Keratinocyte (primary cell): ENCODE results near the gene ANO2. TPM values are rescaled to one million over a fixed set of nuclear protein-coding genes. Genes with fewer than 3 reads are reported as not detected.

Experiments
- DNase-seq: peaks from one replicate; pipeline ENCODE4 v3.0.0-alpha.2; 2011; ENCODE audit warnings: low read depth, missing footprints, low spot score
- FAIRE-seq: peaks from 2 replicates; lab custom pipeline; 2011; peaks lifted over from hg19 to GRCh38; lab: Jason Lieb, UNC
- H2AFZ ChIP-seq: 2 replicates; pipeline ENCODE4 v1.6.0; 2012; ENCODE audit warnings: low read length, control low read depth, inconsistent platforms; ENCODE audit not compliant: control insufficient read depth
- H3K27ac ChIP-seq: 2 replicates; pipeline ENCODE4 v1.5.1; 2011; ENCODE audit warnings: low read length; ENCODE audit not compliant: control insufficient read depth, insufficient read depth
- H3K27me3 ChIP-seq: 3 replicates; pipeline ENCODE4 v1.6.0; 2011; ENCODE audit warnings: low read length; ENCODE audit not compliant: control insufficient read depth, insufficient read depth; ENCODE audit errors: extremely low read depth
- H3K36me3 ChIP-seq, 2 experiments: 2 replicates in 1 of 2; 3 replicates in 1 of 2; pipeline ENCODE4 v1.5.1; 2011; ENCODE audit warnings: low read length in 2 of 2, mild to moderate bottlenecking in 1 of 2; ENCODE audit not compliant: control insufficient read depth in 2 of 2, insufficient read depth in 2 of 2; ENCODE audit errors: extremely low read depth in 1 of 2
- H3K4me1 ChIP-seq: 3 replicates; pipeline ENCODE4 v1.5.1; 2011; ENCODE audit warnings: low read length; ENCODE audit not compliant: control insufficient read depth, insufficient read depth; ENCODE audit errors: extremely low read depth
- H3K4me2 ChIP-seq: 3 replicates; pipeline ENCODE4 v1.6.0; 2011; ENCODE audit warnings: low read depth, low read length; ENCODE audit not compliant: control insufficient read depth, insufficient read depth; ENCODE audit errors: extremely low read depth
- H3K4me3 ChIP-seq, 3 experiments: fragments of 200-600 bp in 1 of 3; sonication (generic) in 1 of 3; 2 replicates in 2 of 3; 3 replicates in 1 of 3; pipeline ENCODE4 v1.5.1; 2011 to 2016; ENCODE audit warnings: low read length in 3 of 3, mild to moderate bottlenecking in 3 of 3, control low read depth in 2 of 3, inconsistent platforms in 1 of 3, low read depth in 1 of 3, mixed read lengths in 1 of 3, mixed run types in 1 of 3, moderate library complexity in 1 of 3; ENCODE audit not compliant: control insufficient read depth in 2 of 3, insufficient read depth in 2 of 3; ENCODE audit errors: extremely low read depth in 1 of 3
- H3K79me2 ChIP-seq: 2 replicates; pipeline ENCODE4 v1.6.0; 2012; ENCODE audit warnings: low read length; ENCODE audit not compliant: control insufficient read depth, insufficient read depth
- H3K9ac ChIP-seq: 3 replicates; pipeline ENCODE4 v1.6.0; 2011; ENCODE audit warnings: low read length; ENCODE audit not compliant: control insufficient read depth, insufficient read depth; ENCODE audit errors: extremely low read depth
- H3K9me1 ChIP-seq: 3 replicates; pipeline ENCODE4 v1.6.0; 2011; ENCODE audit warnings: low read length; ENCODE audit not compliant: control insufficient read depth, insufficient read depth; ENCODE audit errors: extremely low read depth
- H3K9me3 ChIP-seq: 2 replicates; pipeline ENCODE4 v1.5.1; 2012; ENCODE audit warnings: low read depth, low read length; ENCODE audit not compliant: control insufficient read depth
- H4K20me1 ChIP-seq: 3 replicates; pipeline ENCODE4 v1.6.0; 2011; ENCODE audit warnings: low read length; ENCODE audit not compliant: control insufficient read depth, insufficient read depth; ENCODE audit errors: extremely low read depth
- CTCF ChIP-seq, 3 experiments: IDR thresholded peaks in 1 of 3; conservative IDR thresholded peaks in 1 of 3; optimal IDR thresholded peaks in 1 of 3; 2 replicates in 2 of 3; 3 replicates in 1 of 3; pipeline versions ENCODE3 to v1.5.1; 2011; ENCODE audit warnings: low read length in 3 of 3, mild to moderate bottlenecking in 3 of 3, moderate library complexity in 2 of 3, control low read depth in 1 of 3, inconsistent platforms in 1 of 3; ENCODE audit not compliant: insufficient read depth in 2 of 3; ENCODE audit errors: extremely low read depth in 1 of 3
- EZH2 ChIP-seq: IDR thresholded peaks from one replicate; pipeline ENCODE4 v1.6.1; 2012; ENCODE audit warnings: inconsistent platforms, mild to moderate bottlenecking, low read length, moderate library complexity
- dilution Hi-C: fragments of 300-500 bp; cut with MboI; formaldehyde crosslinking; loops from one replicate; pipeline ENCODE4 v1.7.0; 2020; ENCODE audit warnings: low sequenced_read_pairs; ENCODE audit not compliant: extremely low pct_ligation_motif_present
- polyA plus RNA-seq, 5 experiments: library from polyadenylated mRNA; depleted of rRNA in 3 of 5; stranded (reverse) in 3 of 5; stranded (forward) in 1 of 5; unstranded in 1 of 5; fragments of >200 nt; gene quantifications; 1 replicate in 1 of 5; 2 replicates in 3 of 5; 3 replicates in 1 of 5; pipeline versions ENCODE4 v1.2.1 to v1.2.3, GENCODE V29; 2011 to 2012; ENCODE audit warnings: missing spikeins in 2 of 5, low read depth in 1 of 5, low replicate concordance in 1 of 5

Gene ANO2
- polyA plus RNA-seq, 1 donor (not counting 4 experiments of a cell fraction or from before 2014, with no cell fraction given) = 0.14 TPM

DNA sequence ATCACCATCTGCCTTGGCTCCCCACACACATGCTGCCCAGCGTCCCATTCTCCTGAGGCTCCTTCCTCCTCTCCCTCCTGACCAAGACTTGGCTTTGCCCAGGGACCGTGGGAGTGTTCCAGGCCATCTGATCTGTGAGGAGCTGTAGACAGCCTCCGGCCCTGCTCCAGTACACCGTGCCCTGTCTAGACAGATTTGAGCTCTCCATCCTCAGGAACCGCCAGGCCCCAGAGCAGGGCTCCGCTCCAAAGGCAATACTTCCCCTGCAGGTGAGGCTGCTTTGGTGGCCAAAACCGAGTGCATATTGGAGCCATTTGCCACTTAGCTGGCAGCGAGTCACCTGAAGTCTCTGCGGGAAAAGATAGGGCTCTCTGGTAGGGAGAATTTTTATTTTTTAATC, 147.4 kb downstream of the ANO2 start:
- TF ChIP-seq CTCF (optimal IDR thresholded peaks at IDR 0.05 in 1 of 3, IDR thresholded peaks at IDR 0.05 in 1 of 3, conservative IDR thresholded peaks at IDR 0.05 in 1 of 3; ENCODE audit: extremely low read depth in 1 of 3, insufficient read depth in 2 of 3, low read length in 3 of 3) (no peak), EZH2 (no peak)
- Histone ChIP-seq H3K4me2 (no peak overlapping the region), H3K36me3 (no peaks in the 10 kb centered on the region), H3K79me2 (no peaks in the 10 kb centered on the region), H3K4me1 (no peaks in the 10 kb centered on the region), H3K9me3 (no peaks in the 10 kb centered on the region), H3K27me3 (peaks cover 11% of the 10 kb centered on the region), H2AFZ (no peak overlapping the region), H4K20me1 (no peaks in the 10 kb centered on the region), H3K9ac (no peak overlapping the region), H3K9me1 (no peaks in the 10 kb centered on the region), H3K27ac (no peak overlapping the region), H3K4me3 (no peak overlapping the region)
- no peak for FAIRE-seq
- no peak for DNase-seq
- dilution Hi-C loops = no loop called here

DNA sequence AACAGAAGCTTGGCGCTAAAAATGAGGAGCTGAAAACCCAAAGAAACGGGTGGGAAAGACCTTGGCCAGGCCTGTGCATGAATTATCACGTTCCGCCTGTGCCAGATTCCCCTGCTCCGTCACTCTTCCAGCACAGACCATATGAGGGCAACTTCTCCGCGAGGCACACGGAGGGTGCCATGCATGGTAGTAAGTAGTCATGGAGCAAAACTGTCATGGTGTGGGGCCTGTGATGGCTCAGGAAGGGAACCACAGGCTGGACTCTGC, 148.2 kb downstream of the ANO2 start:
- Histone ChIP-seq H3K79me2 (no peaks in the 10 kb centered on the region), H2AFZ (no peak overlapping the region), H3K4me1 (no peaks in the 10 kb centered on the region), H3K9ac (no peak overlapping the region), H3K4me2 (no peak overlapping the region), H3K27ac (no peak overlapping the region), H3K9me1 (no peaks in the 10 kb centered on the region), H4K20me1 (no peaks in the 10 kb centered on the region), H3K4me3 (no peak overlapping the region), H3K27me3 (peaks cover 11% of the 10 kb centered on the region), H3K9me3 (no peaks in the 10 kb centered on the region), H3K36me3 (no peaks in the 10 kb centered on the region)
- DNase-seq (no peak), FAIRE-seq (no peak)
- TF ChIP-seq EZH2 (no peak), CTCF (optimal IDR thresholded peaks at IDR 0.05 in 1 of 3, IDR thresholded peaks at IDR 0.05 in 1 of 3, conservative IDR thresholded peaks at IDR 0.05 in 1 of 3; ENCODE audit: extremely low read depth in 1 of 3, insufficient read depth in 2 of 3, low read length in 3 of 3) (no peak)
- dilution Hi-C loops = no loop called here
